ENCODE data around the gene STRA6. TPM values are rescaled to one million over a fixed set of nuclear protein-coding genes. Genes with fewer than 3 reads are reported as not detected.
A peak's percentile ranks its signal among the peaks of the same experiment; 100 is the strongest.

The STRA6 gene
- total and polyA plus RNA-seq, 2 of the 8 experiments (the other 6 are each of a cell fraction or from before 2014, with no cell fraction given): 9.3 to 14.5 TPM

DNA sequence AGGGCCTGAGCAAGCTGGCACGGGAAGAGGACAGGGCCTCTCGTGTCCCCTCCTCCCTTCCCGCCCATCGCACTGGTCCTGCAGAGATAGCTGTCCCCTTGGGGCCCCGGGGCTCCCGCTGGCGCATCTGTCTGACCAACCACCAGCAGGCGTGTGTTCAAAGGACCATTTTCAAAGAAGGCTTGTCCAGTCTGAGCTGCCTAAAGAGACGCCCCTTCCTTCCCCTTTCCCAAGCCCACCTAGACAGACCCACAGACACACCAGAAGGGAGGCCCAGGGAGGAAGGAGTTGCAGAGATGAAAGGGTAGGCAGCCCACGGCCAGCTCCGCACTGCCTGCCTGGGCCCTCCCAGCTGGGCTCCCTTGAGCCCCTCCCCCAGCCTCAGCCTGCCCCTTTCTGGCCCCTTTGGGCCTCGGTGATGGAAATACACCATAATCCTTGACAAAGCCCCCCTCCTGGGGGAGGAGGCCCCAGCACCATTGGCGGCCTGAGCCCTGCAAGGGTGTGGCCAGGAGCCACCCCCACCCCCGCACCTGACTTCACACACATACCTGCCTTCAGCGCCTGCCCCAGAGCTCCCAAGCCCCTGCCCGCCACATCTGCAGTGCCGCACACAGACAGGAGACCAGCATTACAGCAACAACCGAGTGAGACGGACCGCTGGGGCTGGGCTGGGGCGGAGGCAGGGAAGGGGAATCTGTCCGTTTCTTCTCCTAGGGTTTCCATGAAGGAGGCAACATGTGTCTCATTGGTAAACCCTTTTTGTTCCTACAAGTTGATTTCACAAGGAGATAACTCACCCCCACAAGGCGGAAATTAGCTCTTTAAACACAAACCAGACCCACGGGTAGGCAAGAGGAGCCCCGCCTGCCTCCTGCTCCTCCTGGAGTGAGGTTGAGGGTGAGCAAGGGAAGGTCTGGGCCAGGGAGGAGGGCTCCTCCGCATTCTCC lies at the start of gene STRA6 (continued):
- TF ChIP-seq CTCF (IDR thresholded peaks at IDR 0.05; ENCODE audit: control extremely low read depth in 1 of 3, insufficient read depth in 1 of 3, low read depth in 1 of 3, low read length in 3 of 3) (peak; percentile 56 to 68 (median 60)), BCL11A (IDR thresholded peaks at IDR 0.05; ENCODE audit: low read depth in 2 of 2, low read length in 2 of 2) (no peak), TBP (IDR thresholded peaks at IDR 0.05; ENCODE audit: low read depth, low read length) (peak; percentile 73; the same call in 1 of the 2 replicates), KDM4A (IDR thresholded peaks at IDR 0.05; ENCODE audit: low read depth, low read length, severe bottlenecking) (no peak), CTBP2 (IDR thresholded peaks at IDR 0.05; ENCODE audit: borderline replicate concordance, insufficient read depth, insufficient read length, low read length) (peak; percentile 94), ATF2 (IDR thresholded peaks at IDR 0.05; ENCODE audit: low read length) (peak; percentile 86; the same call in 1 of the 2 replicates), MAFK (IDR thresholded peaks at IDR 0.05; ENCODE audit: low read depth, low read length) (no peak; the same call in 1 of the 2 replicates), SIN3A (conservative IDR thresholded peaks at IDR 0.05 in 1 of 2, IDR thresholded peaks at IDR 0.05 in 1 of 2; ENCODE audit: low read depth in 1 of 2, low read length in 2 of 2) (peak; percentile 32 to 91; a peak in 2 of 4 replicates), TAF1 (IDR thresholded peaks at IDR 0.05; ENCODE audit: low read depth, low read length) (peak; percentile 73), KDM5A (IDR thresholded peaks at IDR 0.05; ENCODE audit: low read length) (no peak), CBX8 (IDR thresholded peaks at IDR 0.05; ENCODE audit: borderline replicate concordance, low read depth, low read length) (no peak), SP4 (IDR thresholded peaks at IDR 0.05; ENCODE audit: low read length) (0 out of 2 replicates have a peak, but pooled peaks have one; percentile 83), SAP30 (IDR thresholded peaks at IDR 0.05; ENCODE audit: insufficient read depth, insufficient replicate concordance, low read length) (no peak), SIX5 (IDR thresholded peaks at IDR 0.05; ENCODE audit: low read depth, low read length) (no peak), CEBPB (IDR thresholded peaks at IDR 0.05; ENCODE audit: low read depth, low read length) (no peak), SIRT6 (IDR thresholded peaks at IDR 0.05; ENCODE audit: low read length) (no peak), POU5F1 (IDR thresholded peaks at IDR 0.05; ENCODE audit: low read depth, low read length) (no peak)
- TF ChIP-seq, protein P1, sequence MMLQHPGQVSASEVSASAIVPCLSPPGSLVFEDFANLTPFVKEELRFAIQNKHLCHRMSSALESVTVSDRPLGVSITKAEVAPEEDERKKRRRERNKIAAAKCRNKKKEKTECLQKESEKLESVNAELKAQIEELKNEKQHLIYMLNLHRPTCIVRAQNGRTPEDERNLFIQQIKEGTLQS (IDR thresholded peaks at IDR 0.05; ENCODE audit: insufficient read depth, low read depth, low read length): no peak

Measured in H1 (cell line).